ENCODE results near the gene VAMP7. TPM values are rescaled to one million over a fixed set of nuclear protein-coding genes. Genes with fewer than 3 reads are reported as not detected.

Gene VAMP7
- total and polyA plus RNA-seq, 9 of the 15 experiments (the other 6 are each of a cell fraction or from before 2014, with no cell fraction given), result 38.4 to 100 (median 67.7) TPM

DNA sequence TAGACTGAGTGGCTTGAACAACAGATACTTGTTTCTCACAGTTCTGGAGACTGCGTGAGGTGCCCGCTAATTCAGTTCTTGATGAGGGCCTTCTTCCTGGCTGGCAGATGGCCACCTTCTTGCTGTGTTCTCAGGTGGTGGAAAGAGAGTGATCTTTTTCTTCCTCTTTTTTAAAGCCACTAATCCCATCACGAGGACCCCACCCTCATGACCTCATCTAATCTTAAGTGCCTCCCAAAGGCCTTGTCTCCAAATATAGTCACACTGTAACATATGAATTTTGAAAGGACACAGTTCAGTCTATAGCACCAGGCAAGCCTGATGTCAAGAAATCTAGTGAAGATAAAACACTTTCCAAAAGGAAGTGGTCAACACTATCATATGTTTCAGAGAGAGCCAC, 12.4 kb downstream of the VAMP7 start (continued):
- 0 out of 2 replicates have a peak, but pooled peaks have one; percentile 6 for TF ChIP-seq TAL1 (IDR thresholded peaks at IDR 0.05)
- TF ChIP-seq ZNF507 (tag; conservative IDR thresholded peaks at IDR 0.05), result no peak
- no peak for TF ChIP-seq NONO (IDR thresholded peaks at IDR 0.05; ENCODE audit: low read depth in 2 of 2, low read length in 1 of 2)
- no peak for TF ChIP-seq SMAD1 (IDR thresholded peaks at IDR 0.05; ENCODE audit: low read depth, low read length, partially characterized antibody)
- TF ChIP-seq NR2F6 (CRISPR knock-in tag; IDR thresholded peaks at IDR 0.05), result no peak
- TF ChIP-seq, protein P1, sequence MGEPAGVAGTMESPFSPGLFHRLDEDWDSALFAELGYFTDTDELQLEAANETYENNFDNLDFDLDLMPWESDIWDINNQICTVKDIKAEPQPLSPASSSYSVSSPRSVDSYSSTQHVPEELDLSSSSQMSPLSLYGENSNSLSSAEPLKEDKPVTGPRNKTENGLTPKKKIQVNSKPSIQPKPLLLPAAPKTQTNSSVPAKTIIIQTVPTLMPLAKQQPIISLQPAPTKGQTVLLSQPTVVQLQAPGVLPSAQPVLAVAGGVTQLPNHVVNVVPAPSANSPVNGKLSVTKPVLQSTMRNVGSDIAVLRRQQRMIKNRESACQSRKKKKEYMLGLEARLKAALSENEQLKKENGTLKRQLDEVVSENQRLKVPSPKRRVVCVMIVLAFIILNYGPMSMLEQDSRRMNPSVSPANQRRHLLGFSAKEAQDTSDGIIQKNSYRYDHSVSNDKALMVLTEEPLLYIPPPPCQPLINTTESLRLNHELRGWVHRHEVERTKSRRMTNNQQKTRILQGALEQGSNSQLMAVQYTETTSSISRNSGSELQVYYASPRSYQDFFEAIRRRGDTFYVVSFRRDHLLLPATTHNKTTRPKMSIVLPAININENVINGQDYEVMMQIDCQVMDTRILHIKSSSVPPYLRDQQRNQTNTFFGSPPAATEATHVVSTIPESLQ (CRISPR knock-in tag; IDR thresholded peaks at IDR 0.05), result no peak
- no peak for TF ChIP-seq CHD4 (IDR thresholded peaks at IDR 0.05; ENCODE audit: insufficient read depth, insufficient replicate concordance, low read depth, low read length, poor library complexity, severe bottlenecking)
- TF ChIP-seq, protein P2, sequence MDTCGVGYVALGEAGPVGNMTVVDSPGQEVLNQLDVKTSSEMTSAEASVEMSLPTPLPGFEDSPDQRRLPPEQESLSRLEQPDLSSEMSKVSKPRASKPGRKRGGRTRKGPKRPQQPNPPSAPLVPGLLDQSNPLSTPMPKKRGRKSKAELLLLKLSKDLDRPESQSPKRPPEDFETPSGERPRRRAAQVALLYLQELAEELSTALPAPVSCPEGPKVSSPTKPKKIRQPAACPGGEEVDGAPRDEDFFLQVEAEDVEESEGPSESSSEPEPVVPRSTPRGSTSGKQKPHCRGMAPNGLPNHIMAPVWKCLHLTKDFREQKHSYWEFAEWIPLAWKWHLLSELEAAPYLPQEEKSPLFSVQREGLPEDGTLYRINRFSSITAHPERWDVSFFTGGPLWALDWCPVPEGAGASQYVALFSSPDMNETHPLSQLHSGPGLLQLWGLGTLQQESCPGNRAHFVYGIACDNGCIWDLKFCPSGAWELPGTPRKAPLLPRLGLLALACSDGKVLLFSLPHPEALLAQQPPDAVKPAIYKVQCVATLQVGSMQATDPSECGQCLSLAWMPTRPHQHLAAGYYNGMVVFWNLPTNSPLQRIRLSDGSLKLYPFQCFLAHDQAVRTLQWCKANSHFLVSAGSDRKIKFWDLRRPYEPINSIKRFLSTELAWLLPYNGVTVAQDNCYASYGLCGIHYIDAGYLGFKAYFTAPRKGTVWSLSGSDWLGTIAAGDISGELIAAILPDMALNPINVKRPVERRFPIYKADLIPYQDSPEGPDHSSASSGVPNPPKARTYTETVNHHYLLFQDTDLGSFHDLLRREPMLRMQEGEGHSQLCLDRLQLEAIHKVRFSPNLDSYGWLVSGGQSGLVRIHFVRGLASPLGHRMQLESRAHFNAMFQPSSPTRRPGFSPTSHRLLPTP (IDR thresholded peaks at IDR 0.05; ENCODE audit: borderline replicate concordance, extremely low read depth, insufficient read length), result no peak
- peak; percentile 29; the same call in 1 of the 2 replicates for TF ChIP-seq DPF2 (IDR thresholded peaks at IDR 0.05)
- TF ChIP-seq MCM2 (IDR thresholded peaks at IDR 0.05; ENCODE audit: low read depth), result no peak
- no peak for TF ChIP-seq ZNF239 (CRISPR knock-in tag; IDR thresholded peaks at IDR 0.05)
- no peak for TF ChIP-seq TAF9B (IDR thresholded peaks at IDR 0.05; ENCODE audit: partially characterized antibody)
- TF ChIP-seq IFI16 (CRISPR knock-in tag; IDR thresholded peaks at IDR 0.05), result no peak
- peak; percentile 45; the same call in 1 of the 2 replicates for TF ChIP-seq SOX6 (IDR thresholded peaks at IDR 0.05)
- TF ChIP-seq TGIF2 (CRISPR knock-in tag; IDR thresholded peaks at IDR 0.05), result no peak
- no peak for TF ChIP-seq FUS (optimal IDR thresholded peaks at IDR 0.05; ENCODE audit: low read depth, low read length)
- peak; percentile 34; the same call in 1 of the 2 replicates for TF ChIP-seq L3MBTL2 (IDR thresholded peaks at IDR 0.05)
- TF ChIP-seq NUFIP1 (IDR thresholded peaks at IDR 0.05; ENCODE audit: partially characterized antibody), result no peak
- TF ChIP-seq TEAD4 (IDR thresholded peaks at IDR 0.05; ENCODE audit: low read length), result peak; percentile 40; the same call in 1 of the 2 replicates
- no peak for TF ChIP-seq TEAD4 (CRISPR knock-in tag; IDR thresholded peaks at IDR 0.05; ENCODE audit: borderline replicate concordance)
- no peak for TF ChIP-seq XRCC4 (IDR thresholded peaks at IDR 0.05; ENCODE audit: extremely low read depth, insufficient read depth, insufficient read length)
- no peak for TF ChIP-seq FIP1L1 (IDR thresholded peaks at IDR 0.05; ENCODE audit: low read depth, low read length, poor library complexity, severe bottlenecking)
- TF ChIP-seq HNRNPH1 (optimal IDR thresholded peaks at IDR 0.05; ENCODE audit: low read depth, low read length), result no peak
- TF ChIP-seq, protein P3, sequence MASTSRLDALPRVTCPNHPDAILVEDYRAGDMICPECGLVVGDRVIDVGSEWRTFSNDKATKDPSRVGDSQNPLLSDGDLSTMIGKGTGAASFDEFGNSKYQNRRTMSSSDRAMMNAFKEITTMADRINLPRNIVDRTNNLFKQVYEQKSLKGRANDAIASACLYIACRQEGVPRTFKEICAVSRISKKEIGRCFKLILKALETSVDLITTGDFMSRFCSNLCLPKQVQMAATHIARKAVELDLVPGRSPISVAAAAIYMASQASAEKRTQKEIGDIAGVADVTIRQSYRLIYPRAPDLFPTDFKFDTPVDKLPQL (IDR thresholded peaks at IDR 0.05; ENCODE audit: extremely low read depth, insufficient read length), result no peak
- no peak for TF ChIP-seq ZC3H11A (IDR thresholded peaks at IDR 0.05; ENCODE audit: low read depth, low read length)
